HG03159 (cell line): ENCODE results near the gene DNAJB2.

Source experiments
- ATAC-seq: cut with Tn5 transposase; IDR thresholded peaks from one replicate; pipeline ENCODE4 v1.9.1; 2021; ENCODE audit warnings: mild to moderate bottlenecking, moderate library complexity; ENCODE audit not compliant: unreplicated experiment

DNAJB2 gene

DNA sequence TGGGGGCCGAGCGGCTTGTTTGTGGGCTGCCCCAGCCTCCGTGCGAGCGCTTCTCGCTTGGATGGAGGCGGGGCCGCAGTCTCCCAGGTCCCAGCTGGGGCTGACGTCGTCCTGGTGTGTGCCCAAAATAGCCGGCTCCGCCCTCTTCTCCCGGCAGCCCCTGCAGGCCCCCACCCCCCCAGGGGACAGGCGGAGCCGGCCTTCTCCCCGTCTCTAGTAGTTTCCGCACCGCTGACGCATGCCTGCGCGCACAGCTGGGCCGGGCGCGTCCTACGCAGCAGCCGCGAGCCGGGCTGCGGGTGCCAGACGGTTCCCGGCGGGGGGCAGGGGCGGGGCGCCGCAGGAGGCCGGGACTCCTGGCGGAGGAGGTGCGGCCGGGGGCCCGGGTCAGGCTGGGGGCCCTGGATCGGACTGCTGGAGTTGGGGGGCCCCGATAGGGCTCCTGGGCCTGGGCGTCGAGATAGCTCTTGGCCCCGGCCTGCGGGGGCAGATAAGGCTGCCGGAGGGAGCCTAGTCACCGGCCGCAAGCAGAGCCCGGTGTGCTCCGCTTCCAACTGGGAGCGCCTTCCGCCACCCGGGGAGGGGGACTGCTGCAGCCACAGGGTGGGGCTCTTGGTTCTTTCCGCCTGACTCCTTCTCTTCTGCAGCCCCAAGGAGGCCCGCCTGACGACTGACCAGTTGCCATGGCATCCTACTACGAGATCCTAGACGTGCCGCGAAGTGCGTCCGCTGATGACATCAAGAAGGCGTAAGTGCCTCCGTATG lies at the start of gene DNAJB2:
Gene DNAJB2 (plus strand): TSS at position 216 of the 765 bp plus-strand sequence. CDS start 468 bp downstream, at position 684.
- ATAC-seq = peak; percentile 86

DNA sequence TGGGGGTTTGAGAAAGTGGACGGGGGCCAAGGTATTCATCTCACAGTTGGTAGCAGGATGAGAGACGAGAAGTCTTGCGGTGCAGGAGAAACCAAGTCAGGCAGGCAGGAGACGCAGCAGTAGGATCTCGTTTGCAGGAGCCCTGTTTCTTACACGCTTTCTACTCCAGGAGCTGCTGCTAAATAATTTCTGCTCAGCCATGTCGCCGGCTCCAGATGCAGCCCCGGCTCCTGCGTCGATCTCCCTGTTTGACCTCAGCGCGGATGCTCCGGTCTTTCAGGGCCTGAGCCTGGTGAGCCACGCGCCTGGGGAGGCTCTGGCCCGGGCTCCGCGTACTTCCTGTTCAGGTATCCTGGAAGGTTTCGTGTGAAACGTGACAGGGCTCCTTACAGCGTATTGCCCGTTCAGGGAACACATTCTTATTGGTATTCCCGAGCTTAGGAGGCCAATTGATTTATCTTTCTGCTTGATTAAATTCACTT lies 49.1 kb upstream of the DNAJB2 start:
- no peak for ATAC-seq

- ATAC-seq = no peak
Observed at GRCh38 chr2:219234331-219234730, 44.8 kb upstream of the DNAJB2 start.

DNA sequence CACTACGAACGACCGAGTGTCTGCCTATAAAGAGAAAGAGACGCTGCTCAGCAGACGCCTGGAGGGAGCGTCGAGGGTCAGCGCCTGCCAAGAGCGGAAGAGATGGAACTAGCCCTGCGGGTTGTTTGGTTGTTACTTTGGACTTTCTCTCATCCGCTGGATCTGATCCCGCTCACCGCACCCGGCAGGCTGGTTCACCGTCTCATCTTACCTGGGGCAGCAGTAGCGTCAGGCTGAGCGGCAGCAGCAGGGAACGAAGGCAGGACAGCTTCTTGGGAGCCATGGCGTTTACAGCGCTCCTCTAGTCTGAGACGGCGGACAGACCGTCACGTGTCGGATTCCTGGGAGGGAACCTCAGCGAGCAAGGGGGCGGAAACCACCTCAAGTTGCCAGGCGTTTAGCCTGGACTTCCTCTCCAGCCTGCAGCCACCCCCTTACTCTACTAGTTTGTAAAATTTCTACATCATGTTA lies 35.8 kb upstream of the DNAJB2 start:
- ATAC-seq = no peak

- no peak for ATAC-seq
Observed at GRCh38 chr2:219244789-219245147, 34.4 kb upstream of the DNAJB2 start.

GRCh38 chr2:219245148-219245898 lies 33.8 kb upstream of the DNAJB2 start, which contains the start of the genes GLB1L and STK16:
Gene GLB1L, minus strand, starts transcription at chr2:219245444. Its CDS starts 1,871 bp downstream, at chr2:219243573.
Gene STK16, plus strand, starts transcription at chr2:219245479. Its CDS starts 521 bp downstream, at chr2:219246000.
- ATAC-seq = peak; percentile 67

DNA sequence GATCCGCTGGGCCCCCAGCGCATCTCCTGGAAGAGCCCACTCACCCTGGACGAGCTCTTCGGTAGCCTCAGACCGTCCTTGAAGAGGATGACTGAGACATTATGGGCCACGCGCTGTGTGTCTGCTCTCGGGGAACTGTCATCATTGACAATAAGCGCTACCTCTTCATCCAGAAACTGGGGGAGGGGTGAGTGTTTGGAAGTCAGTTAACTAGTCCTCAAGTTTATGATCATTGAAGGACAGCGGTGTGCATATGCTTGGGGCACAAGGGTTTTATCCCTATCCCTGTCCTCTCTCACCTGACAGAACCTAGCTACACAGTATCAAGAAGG lies 33.3 kb upstream of the DNAJB2 start:
- no peak for ATAC-seq

DNA sequence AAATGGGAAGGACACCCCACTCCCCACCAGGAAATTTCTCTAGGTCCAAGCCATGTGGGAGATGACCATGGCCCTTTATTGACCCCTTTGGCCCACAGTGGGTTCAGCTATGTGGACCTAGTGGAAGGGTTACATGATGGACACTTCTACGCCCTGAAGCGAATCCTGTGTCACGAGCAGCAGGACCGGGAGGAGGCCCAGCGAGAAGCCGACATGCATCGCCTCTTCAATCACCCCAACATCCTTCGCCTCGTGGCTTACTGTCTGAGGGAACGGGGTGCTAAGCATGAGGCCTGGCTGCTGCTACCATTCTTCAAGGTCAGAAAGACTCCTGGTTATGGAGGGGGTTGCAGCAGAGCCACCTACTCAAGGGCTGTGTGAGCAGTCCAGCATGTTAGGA lies 32.6 kb upstream of the DNAJB2 start:
- no peak for ATAC-seq

DNA sequence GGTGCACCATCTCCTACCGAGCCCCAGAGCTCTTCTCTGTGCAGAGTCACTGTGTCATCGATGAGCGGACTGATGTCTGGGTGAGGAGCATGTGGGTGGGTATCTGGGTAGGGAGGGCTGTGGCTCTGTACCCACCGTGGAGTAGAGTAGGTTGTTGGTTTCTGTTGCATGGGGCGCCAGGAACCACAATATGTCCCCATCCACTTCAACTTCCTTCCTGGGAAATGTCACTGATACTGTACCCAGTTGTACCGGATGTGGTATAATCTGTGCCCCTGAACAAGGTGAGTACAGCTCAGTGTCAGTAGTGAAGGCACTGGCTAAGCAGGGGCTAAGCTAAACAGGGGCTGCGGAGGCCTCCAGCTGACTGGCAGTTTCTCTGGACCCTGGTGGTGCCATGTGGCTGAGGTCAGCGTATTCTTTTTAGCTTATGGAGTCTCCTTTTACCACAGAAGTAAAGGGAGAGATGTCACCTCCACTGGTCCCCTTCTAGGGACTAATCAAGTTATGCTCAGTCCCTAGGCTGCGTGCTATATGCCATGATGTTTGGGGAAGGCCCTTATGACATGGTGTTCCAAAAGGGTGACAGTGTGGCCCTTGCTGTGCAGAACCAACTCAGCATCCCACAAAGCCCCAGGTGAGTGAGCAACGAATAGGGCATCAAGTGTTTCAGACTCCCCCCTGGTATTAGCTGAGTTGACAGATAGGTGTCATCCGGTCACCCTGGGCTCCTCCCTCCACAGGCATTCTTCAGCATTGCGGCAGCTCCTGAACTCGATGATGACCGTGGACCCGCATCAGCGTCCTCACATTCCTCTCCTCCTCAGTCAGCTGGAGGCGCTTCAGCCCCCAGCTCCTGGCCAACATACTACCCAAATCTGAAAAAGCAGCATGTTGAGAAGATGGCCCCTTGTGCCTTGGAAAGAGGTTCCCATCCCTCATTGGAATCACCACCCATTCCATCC lies 31.2 kb upstream of the DNAJB2 start:
- no peak for ATAC-seq

- ATAC-seq = no peak
Observed at GRCh38 chr2:219248845-219249202, 30.3 kb upstream of the DNAJB2 start.

DNA sequence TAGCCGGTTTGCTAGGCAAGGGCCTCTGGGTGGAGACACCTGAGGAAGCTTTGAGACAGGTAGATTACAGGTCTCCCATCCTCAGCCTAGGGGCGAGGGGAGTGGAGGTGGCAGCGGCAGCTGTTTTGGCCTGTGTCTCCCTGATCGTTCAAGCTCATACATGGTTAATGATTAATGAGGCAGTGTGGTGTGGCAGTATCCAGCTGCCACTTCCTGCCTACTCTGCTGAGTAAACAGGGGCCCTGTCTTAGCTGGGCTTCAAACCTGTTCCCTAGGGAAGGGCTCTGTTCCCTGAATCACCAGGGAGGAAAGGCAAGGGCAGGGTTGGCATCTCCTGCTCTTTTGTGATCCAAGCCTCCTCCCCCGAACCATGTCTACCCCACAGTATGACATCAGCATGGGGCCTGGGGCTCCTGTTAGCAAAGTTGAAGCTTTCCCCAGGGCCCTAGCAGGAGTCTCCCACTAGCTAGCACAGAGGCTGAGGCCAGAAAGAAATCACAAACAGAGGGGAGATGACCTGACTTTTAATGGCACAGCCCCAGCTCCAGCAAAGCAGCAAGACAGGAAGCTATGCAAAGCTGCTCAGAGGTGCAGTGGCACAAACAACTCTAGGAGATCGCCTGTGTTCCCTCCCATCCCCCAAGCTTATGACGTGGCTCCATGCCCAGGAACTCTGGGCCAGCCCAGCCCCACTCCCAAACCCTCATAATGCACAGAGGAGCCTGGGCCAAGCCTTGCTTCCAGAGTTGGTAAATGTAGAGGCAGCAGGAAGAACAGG lies 29.8 kb upstream of the DNAJB2 start:
- peak; percentile 45 for ATAC-seq

- no peak for ATAC-seq
Observed at GRCh38 chr2:219250049-219250781, 29.0 kb upstream of the DNAJB2 start.

DNA sequence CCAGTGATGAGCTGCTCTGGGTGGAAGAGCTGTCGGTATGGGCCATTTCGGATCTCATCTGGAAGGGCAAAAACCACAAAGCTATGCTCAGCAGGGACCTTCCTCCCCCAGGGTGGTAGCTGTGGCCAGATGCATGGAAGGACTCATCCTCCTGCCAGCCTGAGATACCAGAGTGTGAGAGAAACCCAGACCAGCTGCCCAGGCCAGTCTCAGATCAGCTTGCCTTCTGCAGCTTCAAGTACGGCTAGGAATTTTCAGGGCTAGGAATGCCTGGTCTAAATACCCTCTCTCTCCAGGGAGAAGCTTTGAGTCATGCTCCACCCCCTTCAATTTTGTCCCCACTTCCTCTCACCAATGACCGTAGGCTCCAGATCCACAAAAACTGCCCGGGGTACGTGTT lies 27.5 kb upstream of the DNAJB2 start:
- ATAC-seq = no peak

- ATAC-seq = no peak
Observed at GRCh38 chr2:219252084-219252483, 27.1 kb upstream of the DNAJB2 start.

DNA sequence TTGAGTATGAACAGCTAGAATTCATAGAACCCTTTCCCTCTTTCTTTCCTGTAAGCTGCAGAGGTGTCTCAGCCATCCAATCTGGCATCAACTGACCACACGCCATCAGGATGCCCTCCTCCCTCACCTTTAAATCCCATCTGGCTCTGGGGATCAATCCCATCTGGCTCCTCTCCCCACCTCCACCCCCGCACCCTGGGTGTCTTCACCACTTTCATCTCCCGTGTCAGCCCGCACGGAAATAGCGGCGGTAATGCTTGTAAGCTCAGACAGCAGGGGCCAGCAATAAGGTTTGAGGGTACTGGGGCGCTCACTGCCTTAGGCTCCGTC lies 26.6 kb upstream of the DNAJB2 start:
- ATAC-seq = no peak

GRCh38 chr2:219252900-219253752 lies 26.0 kb upstream of the DNAJB2 start, which contains the start of gene TUBA4B:
Gene TUBA4B, plus strand, starts transcription at chr2:219253243. Its CDS starts 165 bp downstream, at chr2:219253408.
- ATAC-seq = peak; percentile 14

GRCh38 chr2:219253753-219254589 lies 25.2 kb upstream of the DNAJB2 start, which contains the start of gene TUBA4A:
Gene TUBA4A, minus strand, starts transcription at chr2:219253918. Its CDS starts 60 bp downstream, at chr2:219253858.
- peak; percentile 51 for ATAC-seq
